DMS 273 (cell line): ENCODE results near the gene DPPA3.
"Not testable (repeated sequence)": the region's sequence is repeated elsewhere in the genome, so short reads cannot be mapped to it uniquely, and the experiment has no call there.

Experiments
- DNase-seq: peaks from one replicate; lab custom pipeline; 2025; ENCODE audit not compliant: unreplicated experiment; lab: John Stamatoyannopoulos, UW

Gene DPPA3

GRCh38 chr12:7711133-7711532 lies at the start of gene DPPA3:
TSS of gene DPPA3 (plus strand) at chr12:7711433. CDS start at chr12:7711571, 138 bp downstream.
- DNase-seq: no peak

- DNase-seq: no peak
These were observed 49.5 kb upstream of the DPPA3 start for GRCh38 chr12:7661741-7662140.

DNA sequence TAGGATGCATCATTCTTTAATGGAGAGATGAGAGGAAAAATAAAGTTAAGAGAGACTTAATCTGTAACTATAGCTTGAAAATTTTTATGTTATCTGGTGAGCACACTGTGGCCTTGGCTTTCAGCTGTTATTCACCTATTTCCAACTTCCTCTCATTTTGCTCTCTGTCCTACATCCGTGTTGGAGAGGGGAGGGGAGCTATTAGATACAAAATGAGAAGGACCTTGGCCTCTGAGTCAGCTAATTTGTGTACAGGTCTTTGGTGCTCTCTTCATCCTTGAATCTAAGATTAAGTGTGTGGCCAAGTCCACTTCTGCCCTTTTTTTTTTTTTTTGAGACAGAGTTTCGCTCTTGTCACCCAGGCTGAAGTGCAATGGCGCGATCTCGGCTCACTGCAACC lies 44.6 kb upstream of the DPPA3 start:
- DNase-seq: no peak

- DNase-seq: peak; percentile 24
These were observed 44.1 kb upstream of the DPPA3 start for GRCh38 chr12:7667125-7667524.

DNA sequence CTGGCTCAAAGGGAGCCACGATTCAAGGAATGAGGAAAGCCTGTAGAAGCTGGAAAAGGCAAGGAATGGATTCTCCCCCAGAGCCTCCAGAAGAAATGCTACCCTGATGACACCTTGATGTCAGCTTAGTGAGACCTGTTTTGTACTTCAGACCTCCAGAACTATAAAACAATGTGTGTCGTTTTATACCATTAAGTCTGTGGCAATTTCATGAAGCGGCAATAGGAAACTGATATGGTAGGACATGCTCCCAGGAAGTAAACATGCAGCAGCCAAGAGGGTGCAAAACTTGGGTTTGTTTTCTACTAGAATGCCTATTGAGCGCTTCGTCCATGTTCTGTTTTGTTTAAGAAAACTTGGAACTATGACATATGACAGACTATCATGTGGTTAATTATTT lies 43.1 kb upstream of the DPPA3 start:
- DNase-seq: no peak

- not testable (repeated sequence) for DNase-seq
These were observed 35.8 kb upstream of the DPPA3 start for GRCh38 chr12:7675455-7675854.

DNA sequence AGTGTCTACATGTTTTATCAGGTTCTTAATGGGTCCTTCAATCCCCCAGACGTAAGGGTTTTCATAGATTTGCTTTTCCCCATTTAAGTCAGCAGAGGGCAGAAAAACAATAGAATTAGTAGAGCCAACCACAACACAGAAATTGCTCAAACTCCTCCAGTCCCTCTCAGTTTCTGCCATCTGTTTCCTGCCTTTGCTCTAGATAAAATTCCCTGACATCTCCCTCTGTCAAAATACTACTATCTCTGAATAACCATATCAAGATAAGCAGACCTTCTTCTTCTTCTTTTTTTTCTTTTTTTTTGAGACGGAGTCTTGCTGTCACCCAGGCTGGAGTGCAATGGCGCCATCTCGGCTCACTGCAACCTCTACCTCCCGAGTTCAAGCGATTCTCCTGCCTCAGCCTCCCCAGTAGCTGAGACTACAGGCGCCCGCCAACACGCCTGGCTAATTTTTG lies 33.8 kb upstream of the DPPA3 start:
- DNase-seq: peak; percentile 48

DNA sequence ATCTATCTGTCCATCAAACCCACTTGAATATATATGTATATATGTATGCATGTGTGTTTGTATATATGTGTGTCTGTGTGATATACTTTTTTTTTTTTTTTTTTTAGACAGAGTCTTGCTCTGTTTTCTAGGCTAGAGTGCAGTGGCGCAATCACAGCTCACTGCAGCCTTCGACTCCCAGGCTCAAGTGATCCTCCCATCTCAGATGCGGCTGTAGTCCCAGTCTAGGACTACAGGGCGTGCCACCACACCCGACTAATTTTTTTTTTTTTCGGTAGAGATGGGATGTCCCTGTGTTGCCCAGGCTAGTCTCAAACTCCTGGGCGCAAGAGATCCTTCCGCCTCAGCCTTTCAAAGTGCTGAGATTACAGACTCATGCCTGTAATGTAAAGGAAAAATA lies 32.5 kb upstream of the DPPA3 start:
- DNase-seq: no peak

- DNase-seq: no peak
These were observed 31.8 kb upstream of the DPPA3 start for GRCh38 chr12:7679251-7680045.

- DNase-seq: no peak
These were observed 29.7 kb upstream of the DPPA3 start for GRCh38 chr12:7681535-7681934.

DNA sequence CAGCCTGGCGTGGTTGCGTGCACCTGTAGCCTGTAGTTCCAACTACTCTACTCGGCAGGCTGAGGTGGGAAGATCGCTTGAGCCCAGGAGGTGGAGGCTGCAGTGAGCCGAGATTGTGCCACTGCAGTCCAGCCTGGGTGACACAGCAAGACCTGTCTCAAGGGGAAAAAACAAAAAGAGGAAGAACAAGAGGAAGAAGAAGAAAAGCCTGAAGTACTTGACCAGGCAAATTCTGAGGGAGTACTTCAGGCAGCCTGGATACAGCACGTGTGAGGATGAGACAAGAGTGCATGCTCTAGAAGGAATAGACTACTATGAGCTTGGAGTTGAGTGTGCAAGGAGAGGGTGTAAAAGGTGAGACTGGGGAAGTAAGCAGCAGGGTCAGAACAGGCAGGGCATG lies 17.4 kb upstream of the DPPA3 start:
- no peak for DNase-seq

DNA sequence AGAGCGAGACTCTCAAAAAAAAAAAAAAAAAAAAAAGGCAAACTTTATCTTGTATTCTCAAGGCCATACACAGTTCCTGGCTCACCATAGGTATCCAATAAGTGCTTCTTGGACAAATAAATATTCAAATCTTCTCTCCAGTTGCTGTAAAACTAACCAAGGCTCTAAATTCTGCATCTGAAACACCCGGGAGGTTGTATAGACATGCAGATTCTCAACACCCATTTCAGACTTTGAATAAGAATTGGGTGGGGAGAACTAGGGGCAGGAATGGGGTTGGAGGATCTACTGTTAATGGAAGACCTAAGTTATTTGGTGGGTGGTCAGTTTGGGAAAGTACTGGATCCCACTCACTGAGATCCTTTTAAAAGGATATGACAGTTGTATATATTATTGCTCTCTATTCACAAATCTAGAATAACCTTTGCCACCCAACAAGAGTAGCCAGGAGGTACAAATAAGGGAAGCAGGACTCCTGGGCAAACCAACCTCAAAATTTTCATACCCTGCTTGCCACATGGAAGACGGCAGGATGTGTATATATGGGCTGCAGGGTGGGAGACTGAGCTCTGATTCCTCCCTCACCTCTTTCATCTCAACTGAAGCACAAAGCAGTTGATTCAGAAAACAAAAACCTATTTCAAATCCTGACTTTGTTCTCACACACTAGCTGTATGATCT lies 16.5 kb upstream of the DPPA3 start:
- DNase-seq: no peak

DNA sequence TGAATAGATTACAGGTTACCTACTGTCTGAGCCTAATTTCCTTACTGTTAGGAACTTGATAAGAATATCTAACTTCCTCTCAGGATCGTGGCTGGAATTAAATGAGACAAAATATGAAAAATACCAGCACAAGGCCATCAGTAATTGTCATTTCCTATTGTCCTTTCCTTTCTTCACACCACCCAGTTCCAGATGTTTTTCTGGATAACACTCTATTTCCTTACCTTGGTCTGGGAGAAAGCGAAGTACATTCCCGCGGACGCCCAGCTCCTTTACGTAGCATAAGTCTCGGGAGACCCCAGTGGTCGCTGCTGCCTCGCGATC lies 16.0 kb upstream of the DPPA3 start:
- DNase-seq: no peak

GRCh38 chr12:7695566-7696197 lies 15.6 kb upstream of the DPPA3 start, which contains the start of gene GDF3:
TSS of gene GDF3 (minus strand) at chr12:7695775. CDS start at chr12:7695728, 47 bp downstream.
- DNase-seq: no peak

- no peak for DNase-seq
These were observed 5.4 kb upstream of the DPPA3 start for GRCh38 chr12:7705846-7706245.

DNA sequence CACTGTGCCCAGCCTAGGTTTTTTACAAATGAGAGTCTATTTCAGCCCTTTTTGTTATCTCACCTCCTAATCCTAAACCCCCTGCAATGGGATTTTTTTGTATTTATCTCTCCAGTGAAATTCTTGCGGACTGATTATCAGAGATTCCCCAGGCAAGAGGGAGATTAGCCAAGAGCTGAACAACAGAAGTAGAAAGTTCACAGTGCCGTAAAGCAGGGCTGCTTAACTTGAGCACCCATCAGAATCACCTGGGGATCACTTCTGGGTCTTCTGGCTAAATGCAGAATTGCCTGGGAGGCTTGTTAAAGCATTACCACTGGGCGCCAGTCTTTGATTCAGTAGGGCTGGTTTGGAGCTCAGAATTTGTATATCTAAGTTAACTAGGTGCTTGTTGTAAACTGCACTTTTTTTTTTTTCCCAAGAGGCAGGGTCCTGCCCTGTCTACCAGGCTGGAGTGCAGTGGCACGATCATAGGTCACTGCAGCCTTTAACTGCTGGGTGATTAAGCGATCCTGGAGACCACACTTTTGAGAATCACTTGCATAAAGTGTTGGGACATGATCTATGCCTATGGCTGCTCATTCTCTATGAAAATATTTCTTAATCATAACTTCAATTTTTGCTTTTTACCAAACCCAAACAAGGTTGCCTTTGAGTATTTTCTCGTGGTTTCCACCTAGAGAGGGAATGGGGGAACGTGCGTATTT lies 1.1 kb upstream of the DPPA3 start:
- no peak for DNase-seq

- DNase-seq: no peak
These were observed 1.7 kb downstream of the DPPA3 start for GRCh38 chr12:7712841-7713442.

GRCh38 chr12:7716381-7716780 lies 5.1 kb downstream of the DPPA3 start:
- peak; percentile 9 for DNase-seq

GRCh38 chr12:7719946-7720730 lies 8.9 kb downstream of the DPPA3 start:
- no peak for DNase-seq

DNA sequence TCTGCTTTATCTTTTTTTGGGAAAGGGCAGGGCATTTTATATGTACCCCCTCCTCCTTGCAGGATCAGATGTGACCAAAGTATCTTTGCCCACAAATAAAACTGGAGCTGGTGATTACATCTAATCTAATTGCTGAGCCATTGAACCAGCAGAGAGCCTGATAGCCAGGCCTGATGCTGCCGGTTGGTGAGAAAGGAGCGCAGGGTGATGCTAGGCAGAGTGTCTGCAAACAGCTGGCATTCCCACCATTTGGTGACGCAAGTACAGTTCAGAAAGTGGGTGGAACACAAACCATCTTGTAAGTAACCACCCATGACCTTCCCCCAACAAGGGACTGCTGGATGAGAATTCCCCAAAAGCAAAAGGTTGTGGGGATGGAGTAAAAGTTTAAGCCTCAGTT lies 12.7 kb downstream of the DPPA3 start:
- no peak for DNase-seq
